HEK293T (cell line): ENCODE data around the gene POLR1G.

ENCODE experiments used
- CTCF ChIA-PET: fragments of 350-600 bp; formaldehyde crosslinking; extraction: SDS; loops from one replicate; lab custom pipeline; 2021; ENCODE audit warnings: antibody characterized with exemption, inconsistent platforms; lab: Yijun Ruan, JAX
- POLR2A ChIA-PET: fragments of 350-600 bp; formaldehyde crosslinking; extraction: SDS; loops from one replicate; lab custom pipeline; 2020; ENCODE audit warnings: antibody characterized with exemption, inconsistent platforms; lab: Yijun Ruan, JAX
- DNase-seq: peaks from one replicate; pipeline ENCODE4 v3.0.0; 2012; ENCODE audit warnings: mixed read lengths; ENCODE audit errors: extremely low spot score
- ARNT ChIP-seq: fragments of 450-650 bp; IDR thresholded peaks from 2 replicates; pipeline ENCODE4 v1.6.1; 2017; ENCODE audit warnings: mild to moderate bottlenecking
- BHLHE40 ChIP-seq: fragments of 450-650 bp; IDR thresholded peaks from 2 replicates; pipeline ENCODE4 v1.6.1; 2016; ENCODE audit warnings: mild to moderate bottlenecking, moderate library complexity, borderline replicate concordance
- CTBP1 ChIP-seq: fragments of 450-650 bp; IDR thresholded peaks from 2 replicates; pipeline ENCODE4 v1.6.1; 2016; ENCODE audit warnings: borderline replicate concordance
- ELF4 ChIP-seq: fragments of 450-650 bp; IDR thresholded peaks from 2 replicates; pipeline ENCODE4 v1.6.1; 2017; ENCODE audit warnings: antibody characterized with exemption
- FOXA1 ChIP-seq: fragments of 450-650 bp; IDR thresholded peaks from 2 replicates; pipeline ENCODE4 v1.6.1; 2016; ENCODE audit warnings: mild to moderate bottlenecking
- FOXK2 ChIP-seq: fragments of 450-650 bp; IDR thresholded peaks from 2 replicates; pipeline ENCODE4 v1.6.1; 2016; ENCODE audit warnings: mild to moderate bottlenecking
- FOXM1 ChIP-seq: fragments of 450-650 bp; IDR thresholded peaks from 2 replicates; pipeline ENCODE4 v1.6.1; 2017; ENCODE audit warnings: mild to moderate bottlenecking, borderline replicate concordance
- HDGF ChIP-seq: fragments of 450-650 bp; IDR thresholded peaks from 2 replicates; pipeline ENCODE4 v1.6.1; 2017; ENCODE audit warnings: antibody characterized with exemption, borderline replicate concordance
- L3MBTL2 ChIP-seq: fragments of 450-650 bp; conservative IDR thresholded peaks from 2 replicates; pipeline ENCODE4 v1.6.1; 2016; ENCODE audit warnings: mild to moderate bottlenecking
- LEF1 ChIP-seq: fragments of 450-650 bp; IDR thresholded peaks from 2 replicates; pipeline ENCODE4 v1.6.1; 2017; ENCODE audit warnings: mild to moderate bottlenecking, borderline replicate concordance
- NFRKB ChIP-seq: fragments of 450-650 bp; IDR thresholded peaks from 2 replicates; pipeline ENCODE4 v1.6.1; 2016; ENCODE audit warnings: mild to moderate bottlenecking, moderate library complexity
- SP1 ChIP-seq: fragments of 450-650 bp; IDR thresholded peaks from 2 replicates; pipeline ENCODE4 v1.6.1; 2017
- SUZ12 ChIP-seq: fragments of 450-650 bp; IDR thresholded peaks from 2 replicates; pipeline ENCODE4 v1.6.1; 2016; ENCODE audit warnings: mild to moderate bottlenecking
- TARDBP ChIP-seq: fragments of 450-650 bp; IDR thresholded peaks from 2 replicates; pipeline ENCODE4 v1.6.1; 2016
- ZNF384 ChIP-seq: fragments of 450-650 bp; IDR thresholded peaks from 2 replicates; pipeline ENCODE4 v1.6.1; 2016
- TF ChIP-seq, protein P1 (sequence below): fragments of 450-650 bp; IDR thresholded peaks from 2 replicates; pipeline ENCODE4 v1.6.1; 2016

POLR1G gene, protein sequence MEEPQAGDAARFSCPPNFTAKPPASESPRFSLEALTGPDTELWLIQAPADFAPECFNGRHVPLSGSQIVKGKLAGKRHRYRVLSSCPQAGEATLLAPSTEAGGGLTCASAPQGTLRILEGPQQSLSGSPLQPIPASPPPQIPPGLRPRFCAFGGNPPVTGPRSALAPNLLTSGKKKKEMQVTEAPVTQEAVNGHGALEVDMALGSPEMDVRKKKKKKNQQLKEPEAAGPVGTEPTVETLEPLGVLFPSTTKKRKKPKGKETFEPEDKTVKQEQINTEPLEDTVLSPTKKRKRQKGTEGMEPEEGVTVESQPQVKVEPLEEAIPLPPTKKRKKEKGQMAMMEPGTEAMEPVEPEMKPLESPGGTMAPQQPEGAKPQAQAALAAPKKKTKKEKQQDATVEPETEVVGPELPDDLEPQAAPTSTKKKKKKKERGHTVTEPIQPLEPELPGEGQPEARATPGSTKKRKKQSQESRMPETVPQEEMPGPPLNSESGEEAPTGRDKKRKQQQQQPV

DNA sequence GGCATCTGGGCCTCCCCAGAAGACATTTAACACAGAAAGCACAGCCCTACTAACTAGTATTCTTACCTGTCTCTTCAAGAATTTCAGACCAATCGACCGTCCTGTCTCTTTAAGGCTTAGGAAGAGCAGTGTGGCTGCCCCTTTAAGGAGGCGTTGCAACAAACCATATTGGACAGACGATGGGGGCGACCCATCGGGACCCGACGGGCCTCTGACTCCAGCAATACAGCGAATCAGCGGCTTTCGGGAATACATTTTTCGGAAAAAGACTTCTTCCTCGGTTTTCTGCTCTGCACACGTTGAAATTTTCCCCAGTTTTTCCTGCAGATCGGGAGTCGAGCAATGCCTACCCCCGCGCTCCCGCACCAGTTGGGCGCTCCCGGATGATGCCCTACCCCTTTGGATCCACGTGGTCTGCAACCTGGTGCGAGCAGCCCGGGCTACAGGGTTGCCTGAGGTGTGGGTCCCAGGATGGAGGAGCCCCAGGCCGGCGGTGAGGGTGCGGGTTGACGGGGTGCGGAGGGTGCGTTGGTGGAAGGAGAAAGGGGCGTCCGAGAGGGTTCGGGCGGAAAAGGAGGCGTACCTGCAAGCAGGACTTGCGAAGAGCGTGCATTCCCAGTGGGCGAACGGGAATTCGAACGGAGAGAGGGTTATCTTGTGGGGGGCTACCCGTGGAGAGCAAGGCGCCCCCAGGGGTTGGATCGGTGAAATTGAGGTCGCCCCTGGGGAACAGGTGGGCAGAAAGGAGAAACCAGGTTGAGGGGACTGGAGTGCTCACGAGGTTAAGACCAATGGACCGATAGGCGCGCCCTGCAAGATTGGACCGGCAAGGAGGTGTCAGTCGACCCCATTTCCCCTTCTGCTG lies at the start of gene POLR1G:
Gene POLR1G (plus strand): TSS at position 419 of the 865 bp plus-strand sequence. CDS start 53 bp downstream, at position 472.
- POLR2A ChIA-PET = interaction anchor here (0.7 to 1.3 kb wide), 16 partner anchors 15 to 286 kb away, joined by 3 to 14 read pairs (median 5); partner anchors contain the start of genes ERCC1, QPCTL and RTN2
- TF ChIP-seq L3MBTL2 (peak; percentile 70), CTBP1 (no peak; the same call in 1 of the 2 replicates), BHLHE40 (peak; percentile 94), ELF4 (peak; percentile 23; the same call in 1 of the 2 replicates), FOXM1 (peak; percentile 99)
- peak; percentile 81 for DNase-seq
- CTCF ChIA-PET = no interaction called here

- no peak for TF ChIP-seq ZNF384
- no peak for TF ChIP-seq SUZ12
- TF ChIP-seq NFRKB = no peak
- TF ChIP-seq CTBP1 = no peak
- TF ChIP-seq, protein P1, sequence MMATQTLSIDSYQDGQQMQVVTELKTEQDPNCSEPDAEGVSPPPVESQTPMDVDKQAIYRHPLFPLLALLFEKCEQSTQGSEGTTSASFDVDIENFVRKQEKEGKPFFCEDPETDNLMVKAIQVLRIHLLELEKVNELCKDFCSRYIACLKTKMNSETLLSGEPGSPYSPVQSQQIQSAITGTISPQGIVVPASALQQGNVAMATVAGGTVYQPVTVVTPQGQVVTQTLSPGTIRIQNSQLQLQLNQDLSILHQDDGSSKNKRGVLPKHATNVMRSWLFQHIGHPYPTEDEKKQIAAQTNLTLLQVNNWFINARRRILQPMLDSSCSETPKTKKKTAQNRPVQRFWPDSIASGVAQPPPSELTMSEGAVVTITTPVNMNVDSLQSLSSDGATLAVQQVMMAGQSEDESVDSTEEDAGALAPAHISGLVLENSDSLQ = no peak
- no peak for TF ChIP-seq ELF4
- no peak for TF ChIP-seq HDGF
- TF ChIP-seq TARDBP = no peak
- TF ChIP-seq FOXM1 = no peak
- no peak for TF ChIP-seq LEF1
- no peak for TF ChIP-seq FOXK2
- TF ChIP-seq SP1 = no peak
- TF ChIP-seq L3MBTL2 = no peak
- TF ChIP-seq FOXA1 = no peak
- no peak for TF ChIP-seq BHLHE40
- POLR2A ChIA-PET = interaction anchor here (0.6 kb wide), 1 partner anchor 46 kb away, joined by 3 read pairs; no protein-coding TSS in a partner anchor
- DNase-seq = no peak
- CTCF ChIA-PET = no interaction called here
These were observed 49.5 kb upstream of the POLR1G start for GRCh38 chr19:45356760-45357444.

DNA sequence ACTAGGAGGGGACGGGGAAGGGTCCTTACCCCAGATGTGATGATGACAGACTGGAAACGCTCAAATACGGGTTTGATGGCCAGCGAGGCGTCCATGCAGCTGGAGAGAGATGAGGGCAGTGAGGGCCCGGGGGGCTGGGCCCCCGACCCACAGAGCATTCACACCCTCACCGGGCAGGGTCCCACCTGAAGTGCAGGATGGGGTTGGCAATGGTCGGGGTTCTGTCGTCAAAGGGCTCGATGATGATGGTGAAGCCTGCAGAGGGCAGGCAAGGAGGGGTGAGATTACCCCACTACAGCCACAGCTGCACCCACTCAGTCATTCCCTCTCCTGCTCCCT lies 49.0 kb upstream of the POLR1G start:
- CTCF ChIA-PET = no interaction called here
- DNase-seq = no peak
- TF ChIP-seq ZNF384 (no peak), BHLHE40 (no peak), FOXM1 (no peak), FOXK2 (no peak), HDGF (no peak), LEF1 (no peak), L3MBTL2 (no peak), CTBP1 (no peak), ELF4 (no peak), SP1 (no peak), NFRKB (no peak)
- POLR2A ChIA-PET = no interaction called here

- POLR2A ChIA-PET = no interaction called here
- no peak for DNase-seq
- TF ChIP-seq NFRKB = no peak
- TF ChIP-seq LEF1 = no peak
- no peak for TF ChIP-seq ARNT
- TF ChIP-seq ZNF384 = no peak
- no peak for TF ChIP-seq TARDBP
- no peak for TF ChIP-seq FOXK2
- TF ChIP-seq L3MBTL2 = no peak
- no peak for TF ChIP-seq SP1
- TF ChIP-seq, protein P1 = no peak
- no peak for TF ChIP-seq HDGF
- TF ChIP-seq FOXA1 = no peak
- no peak for TF ChIP-seq BHLHE40
- no peak for TF ChIP-seq ELF4
- TF ChIP-seq SUZ12 = no peak
- CTCF ChIA-PET = no interaction called here
These were observed 48.1 kb upstream of the POLR1G start for GRCh38 chr19:45358213-45358792.

DNA sequence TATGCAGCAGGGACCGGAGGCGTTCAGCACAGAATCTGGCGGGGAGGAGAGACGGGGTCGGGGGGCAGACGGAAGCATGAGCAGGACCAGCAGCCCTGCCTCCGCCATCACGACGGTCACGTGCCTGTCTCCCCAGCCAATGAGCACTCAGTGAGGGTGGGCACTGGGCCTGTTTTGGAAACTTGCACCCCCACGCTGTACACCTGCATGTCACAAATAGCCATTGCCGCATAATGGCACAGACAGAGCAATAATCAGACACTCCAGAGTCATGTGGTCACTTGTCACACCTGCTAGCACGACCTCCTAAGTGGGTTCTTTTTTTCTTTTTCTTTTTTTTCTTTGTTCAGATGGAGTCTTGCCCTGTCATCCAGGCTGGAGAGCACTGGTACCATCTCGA lies 44.8 kb upstream of the POLR1G start:
- no peak for TF ChIP-seq ELF4
- TF ChIP-seq, protein P1 = no peak
- TF ChIP-seq FOXA1 = no peak
- no peak for TF ChIP-seq SUZ12
- no peak for TF ChIP-seq FOXK2
- no peak for DNase-seq
- POLR2A ChIA-PET = no interaction called here
- CTCF ChIA-PET = no interaction called here
